ENCODE results near the gene CYB5R4.

The CYB5R4 gene

GRCh38 chr6:83998021-83998584 is 138.6 kb downstream of the CYB5R4 start:
- Histone ChIP-seq H3K4me3 (no peak overlapping the region), H3K36me3 (no peaks in the 10 kb centered on the region), H4K20me1 (no peaks in the 10 kb centered on the region), H3K4me2 (no peak overlapping the region), H3K9ac (no peak overlapping the region), H3K9me3 (no peaks in the 10 kb centered on the region), H3K27me3 (no peaks in the 10 kb centered on the region), H3K4me1 (no peaks in the 10 kb centered on the region), H3K27ac (no peak overlapping the region)
- no peak for TF ChIP-seq Cebpa-rat (IDR thresholded peaks at IDR 0.05)

GRCh38 chr6:84001119-84001518 is 141.6 kb downstream of the CYB5R4 start:
- no peak overlapping the region for H3K4me2 ChIP-seq
- H3K27ac ChIP-seq: no peak overlapping the region
- no peak for TF ChIP-seq Cebpa-rat (IDR thresholded peaks at IDR 0.05)
- H3K27me3 ChIP-seq: no peaks in the 10 kb centered on the region
- no peak overlapping the region for H3K4me3 ChIP-seq
- H3K36me3 ChIP-seq: no peaks in the 10 kb centered on the region
- no peaks in the 10 kb centered on the region for H3K9me3 ChIP-seq
- H4K20me1 ChIP-seq: no peaks in the 10 kb centered on the region
- H3K4me1 ChIP-seq: no peaks in the 10 kb centered on the region
- no peak overlapping the region for H3K9ac ChIP-seq

GRCh38 chr6:84002226-84002625 is 142.7 kb downstream of the CYB5R4 start:
- no peak for TF ChIP-seq Cebpa-rat (IDR thresholded peaks at IDR 0.05)
- no peak overlapping the region for H3K4me2 ChIP-seq
- H4K20me1 ChIP-seq: no peaks in the 10 kb centered on the region
- no peak overlapping the region for H3K4me3 ChIP-seq
- H3K4me1 ChIP-seq: no peaks in the 10 kb centered on the region
- no peaks in the 10 kb centered on the region for H3K27me3 ChIP-seq
- H3K9ac ChIP-seq: no peak overlapping the region
- no peak overlapping the region for H3K27ac ChIP-seq
- H3K9me3 ChIP-seq: no peaks in the 10 kb centered on the region
- no peaks in the 10 kb centered on the region for H3K36me3 ChIP-seq

- H3K27me3 ChIP-seq: no peaks in the 10 kb centered on the region
- no peak for TF ChIP-seq Cebpa-rat (IDR thresholded peaks at IDR 0.05)
- H3K4me3 ChIP-seq: no peak overlapping the region
- H3K27ac ChIP-seq: no peak overlapping the region
- no peaks in the 10 kb centered on the region for H3K36me3 ChIP-seq
- H3K9me3 ChIP-seq: no peaks in the 10 kb centered on the region
- no peak overlapping the region for H3K9ac ChIP-seq
- no peak overlapping the region for H3K4me2 ChIP-seq
- H4K20me1 ChIP-seq: no peaks in the 10 kb centered on the region
- no peaks in the 10 kb centered on the region for H3K4me1 ChIP-seq
Observed at GRCh38 chr6:84003131-84003530, 143.6 kb downstream of the CYB5R4 start.

GRCh38 chr6:84003654-84004053 is 144.2 kb downstream of the CYB5R4 start:
- no peaks in the 10 kb centered on the region for H3K27me3 ChIP-seq
- H3K4me1 ChIP-seq: no peaks in the 10 kb centered on the region
- H4K20me1 ChIP-seq: no peaks in the 10 kb centered on the region
- no peak overlapping the region for H3K27ac ChIP-seq
- H3K36me3 ChIP-seq: no peaks in the 10 kb centered on the region
- H3K9me3 ChIP-seq: no peaks in the 10 kb centered on the region
- H3K4me3 ChIP-seq: no peak overlapping the region
- no peak overlapping the region for H3K4me2 ChIP-seq
- no peak overlapping the region for H3K9ac ChIP-seq
- TF ChIP-seq Cebpa-rat (IDR thresholded peaks at IDR 0.05): no peak

- no peaks in the 10 kb centered on the region for H4K20me1 ChIP-seq
- H3K4me2 ChIP-seq: no peak overlapping the region
Observed at GRCh38 chr6:84007871-84008270, 148.4 kb downstream of the CYB5R4 start.

GRCh38 chr6:84013354-84013753 is 153.9 kb downstream of the CYB5R4 start:
- no peak overlapping the region for H3K4me2 ChIP-seq
- no peak overlapping the region for H3K9ac ChIP-seq
- H3K27me3 ChIP-seq: no peaks in the 10 kb centered on the region
- H4K20me1 ChIP-seq: no peaks in the 10 kb centered on the region
- H3K27ac ChIP-seq: no peak overlapping the region
- no peaks in the 10 kb centered on the region for H3K4me1 ChIP-seq
- TF ChIP-seq Cebpa-rat (IDR thresholded peaks at IDR 0.05): no peak
- no peaks in the 10 kb centered on the region for H3K36me3 ChIP-seq
- H3K4me3 ChIP-seq: no peak overlapping the region
- H3K9me3 ChIP-seq: no peaks in the 10 kb centered on the region

More at GRCh38 chr6:84007871-84008270, 148.4 kb downstream of the CYB5R4 start:
- Histone ChIP-seq H3K4me3 (no peak overlapping the region), H3K4me1 (no peaks in the 10 kb centered on the region), H3K27me3 (no peaks in the 10 kb centered on the region), H3K27ac (no peak overlapping the region), H3K36me3 (no peaks in the 10 kb centered on the region), H3K9me3 (no peaks in the 10 kb centered on the region), H3K9ac (no peak overlapping the region)
- TF ChIP-seq Cebpa-rat (IDR thresholded peaks at IDR 0.05): no peak

- Histone ChIP-seq H3K9ac (no peak overlapping the region), H3K4me1 (no peaks in the 10 kb centered on the region), H3K36me3 (no peaks in the 10 kb centered on the region), H3K4me2 (no peak overlapping the region), H3K9me3 (no peaks in the 10 kb centered on the region), H3K4me3 (no peak overlapping the region), H4K20me1 (no peaks in the 10 kb centered on the region), H3K27me3 (no peaks in the 10 kb centered on the region), H3K27ac (no peak overlapping the region)
- TF ChIP-seq Cebpa-rat (IDR thresholded peaks at IDR 0.05): no peak
Observed at GRCh38 chr6:84013931-84014330, 154.4 kb downstream of the CYB5R4 start.

- no peak for TF ChIP-seq Cebpa-rat (IDR thresholded peaks at IDR 0.05)
- Histone ChIP-seq H3K27me3 (no peaks in the 10 kb centered on the region), H3K9me3 (no peaks in the 10 kb centered on the region), H3K4me2 (no peak overlapping the region), H3K9ac (no peak overlapping the region), H3K27ac (no peak overlapping the region), H3K4me1 (no peaks in the 10 kb centered on the region), H4K20me1 (no peaks in the 10 kb centered on the region), H3K36me3 (no peaks in the 10 kb centered on the region), H3K4me3 (no peak overlapping the region)
Observed at GRCh38 chr6:84016029-84016428, 156.5 kb downstream of the CYB5R4 start.
